ENCODE measurements around the gene MCRIP2. TPM values are rescaled to one million over a fixed set of nuclear protein-coding genes. Genes with fewer than 3 reads are reported as not detected.

The MCRIP2 gene
- total RNA-seq, 6 experiments from 2014 or later: 18.8 to 30.8 (median 24.2) TPM

DNA sequence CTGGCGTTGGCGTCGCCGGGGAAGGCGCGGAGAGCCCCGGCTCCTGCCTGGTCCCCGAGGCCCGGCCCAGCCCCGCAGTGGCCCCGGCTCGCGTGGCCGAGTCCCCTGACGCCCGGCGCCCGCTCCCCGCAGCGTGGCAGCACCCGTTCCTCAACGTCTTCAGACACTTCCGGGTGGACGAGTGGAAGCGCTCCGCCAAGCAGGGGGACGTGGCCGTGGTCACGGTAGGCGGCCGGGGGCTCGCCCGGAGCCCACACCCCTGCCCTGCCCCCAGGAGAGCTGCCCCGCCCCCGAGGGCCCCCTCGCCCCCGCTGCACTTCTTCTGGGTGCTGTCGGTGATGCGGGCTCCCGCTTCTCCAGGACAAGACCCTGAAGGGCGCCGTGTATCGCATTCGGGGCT is 8.0 kb downstream of the MCRIP2 start:
- TF ChIP-seq, protein P1, sequence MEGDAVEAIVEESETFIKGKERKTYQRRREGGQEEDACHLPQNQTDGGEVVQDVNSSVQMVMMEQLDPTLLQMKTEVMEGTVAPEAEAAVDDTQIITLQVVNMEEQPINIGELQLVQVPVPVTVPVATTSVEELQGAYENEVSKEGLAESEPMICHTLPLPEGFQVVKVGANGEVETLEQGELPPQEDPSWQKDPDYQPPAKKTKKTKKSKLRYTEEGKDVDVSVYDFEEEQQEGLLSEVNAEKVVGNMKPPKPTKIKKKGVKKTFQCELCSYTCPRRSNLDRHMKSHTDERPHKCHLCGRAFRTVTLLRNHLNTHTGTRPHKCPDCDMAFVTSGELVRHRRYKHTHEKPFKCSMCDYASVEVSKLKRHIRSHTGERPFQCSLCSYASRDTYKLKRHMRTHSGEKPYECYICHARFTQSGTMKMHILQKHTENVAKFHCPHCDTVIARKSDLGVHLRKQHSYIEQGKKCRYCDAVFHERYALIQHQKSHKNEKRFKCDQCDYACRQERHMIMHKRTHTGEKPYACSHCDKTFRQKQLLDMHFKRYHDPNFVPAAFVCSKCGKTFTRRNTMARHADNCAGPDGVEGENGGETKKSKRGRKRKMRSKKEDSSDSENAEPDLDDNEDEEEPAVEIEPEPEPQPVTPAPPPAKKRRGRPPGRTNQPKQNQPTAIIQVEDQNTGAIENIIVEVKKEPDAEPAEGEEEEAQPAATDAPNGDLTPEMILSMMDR (IDR thresholded peaks at IDR 0.05): no peak
- Mint-ChIP-seq H3K4me1 (ENCODE audit: low read depth) (0 out of 2 replicates have a peak, but pooled peaks cover 5% of the 10 kb centered on the region), H3K36me3 (ENCODE audit: low read depth) (no peaks in the 10 kb centered on the region), H3K27me3 (ENCODE audit: insufficient read depth) (peaks cover 2% of the 10 kb centered on the region), H3K27ac (peak overlapping the region; percentile 54; the same call in 1 of the 2 replicates), H3K9me3 (no peaks in the 10 kb centered on the region), H3K4me3 (peak overlapping the region; percentile 74)
- no peak for DNase-seq

GRCh38 chr16:651844-652243 is 10.2 kb downstream of the MCRIP2 start:
- no peak overlapping the region for H3K27ac Mint-ChIP-seq
- no peaks in the 10 kb centered on the region for H3K9me3 Mint-ChIP-seq
- TF ChIP-seq, protein P1 (IDR thresholded peaks at IDR 0.05): no peak
- no peak overlapping the region for H3K4me3 Mint-ChIP-seq
- no peak for DNase-seq
- no peaks in the 10 kb centered on the region for H3K36me3 Mint-ChIP-seq (ENCODE audit: low read depth)
- 0 out of 2 replicates have a peak, but pooled peaks cover 5% of the 10 kb centered on the region for H3K4me1 Mint-ChIP-seq (ENCODE audit: low read depth)
- H3K27me3 Mint-ChIP-seq (ENCODE audit: insufficient read depth): peaks cover 2% of the 10 kb centered on the region; the same call in 1 of the 2 replicates

DNA sequence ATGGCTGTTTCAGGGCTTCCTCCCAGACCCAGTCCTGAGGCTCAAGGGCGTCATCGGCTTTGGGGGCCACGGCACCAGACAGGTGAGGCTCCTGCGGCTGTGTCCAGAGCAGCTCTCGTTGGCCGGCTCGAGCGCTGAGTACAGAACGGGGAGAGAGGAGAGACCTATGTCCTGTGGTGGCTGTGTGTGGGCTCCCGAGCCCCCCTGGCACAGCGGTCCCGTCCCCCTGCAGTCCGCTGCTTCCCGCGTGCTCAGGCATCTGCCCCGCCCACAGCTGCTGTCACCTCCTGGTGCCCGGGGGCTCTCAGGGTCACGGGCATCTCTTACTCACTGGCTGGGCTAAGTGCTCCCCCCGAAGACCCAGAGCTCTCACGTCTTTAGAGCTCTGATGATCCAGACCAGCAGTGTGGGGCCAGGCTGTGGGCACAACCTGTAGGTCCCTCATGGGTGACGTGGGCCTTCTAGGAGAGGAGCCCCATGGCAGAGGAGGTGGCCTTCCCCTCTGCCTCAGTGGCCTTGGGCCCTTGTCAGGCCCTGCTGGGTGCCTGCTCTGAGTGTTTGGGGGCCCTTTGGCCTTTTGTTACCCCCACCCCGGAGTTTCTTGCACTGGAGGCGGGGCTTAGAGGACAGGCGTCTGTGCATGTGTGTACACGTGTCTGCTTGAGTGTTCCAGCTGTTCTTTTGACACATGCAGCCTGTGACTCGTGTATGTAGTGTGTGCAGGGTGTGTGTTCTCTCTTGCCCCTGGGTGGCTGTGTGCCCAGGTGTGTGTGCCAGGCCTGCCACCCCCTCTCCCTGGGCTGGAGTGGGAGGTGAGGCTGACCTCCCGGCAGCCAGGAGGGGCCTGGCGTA is 11.1 kb downstream of the MCRIP2 start:
- no peaks in the 10 kb centered on the region for H3K36me3 Mint-ChIP-seq (ENCODE audit: low read depth)
- peaks cover 2% of the 10 kb centered on the region; the same call in 1 of the 2 replicates for H3K27me3 Mint-ChIP-seq (ENCODE audit: insufficient read depth)
- no peak for DNase-seq
- TF ChIP-seq, protein P1 (IDR thresholded peaks at IDR 0.05): no peak
- no peak overlapping the region for H3K4me3 Mint-ChIP-seq
- H3K4me1 Mint-ChIP-seq (ENCODE audit: low read depth): 0 out of 2 replicates have a peak, but pooled peaks cover 5% of the 10 kb centered on the region
- H3K9me3 Mint-ChIP-seq: no peaks in the 10 kb centered on the region
- no peak overlapping the region for H3K27ac Mint-ChIP-seq

- Mint-ChIP-seq H3K4me3 (no peak overlapping the region), H3K4me1 (ENCODE audit: low read depth) (0 out of 2 replicates have a peak, but pooled peaks cover 5% of the 10 kb centered on the region), H3K27ac (no peak overlapping the region), H3K9me3 (no peaks in the 10 kb centered on the region), H3K36me3 (ENCODE audit: low read depth) (no peaks in the 10 kb centered on the region), H3K27me3 (ENCODE audit: insufficient read depth) (no peaks in the 10 kb centered on the region)
- TF ChIP-seq, protein P1 (IDR thresholded peaks at IDR 0.05): no peak
- DNase-seq: no peak
Measured at GRCh38 chr16:654034-654433, 12.4 kb downstream of the MCRIP2 start.

- H3K36me3 Mint-ChIP-seq (ENCODE audit: low read depth): no peaks in the 10 kb centered on the region
- DNase-seq: no peak
- no peaks in the 10 kb centered on the region for H3K27me3 Mint-ChIP-seq (ENCODE audit: insufficient read depth)
- H3K4me1 Mint-ChIP-seq (ENCODE audit: low read depth): no peaks in the 10 kb centered on the region
- H3K4me3 Mint-ChIP-seq: no peak overlapping the region
- no peaks in the 10 kb centered on the region for H3K9me3 Mint-ChIP-seq
- TF ChIP-seq, protein P1 (IDR thresholded peaks at IDR 0.05): no peak
- no peak overlapping the region for H3K27ac Mint-ChIP-seq
Measured at GRCh38 chr16:657487-657886, 15.9 kb downstream of the MCRIP2 start.

All from HFFc6 (cell line).